ENCODE data around the gene BRI3BP. TPM values are rescaled to one million over a fixed set of nuclear protein-coding genes. Genes with fewer than 3 reads are reported as not detected.

The BRI3BP gene
- polyA plus RNA-seq, 3 donors, result 4.4 to 6.9 (median 5.0) TPM

GRCh38 chr12:125021096-125021495, 27.7 kb downstream of the BRI3BP start:
- Histone ChIP-seq H3K4me1 (ENCODE audit: control insufficient read depth in 1 of 2, insufficient read depth in 2 of 2, low read length in 2 of 2) (no peaks in the 10 kb centered on the region), H3K9ac (ENCODE audit: insufficient read depth, low read length, poor library complexity, severe bottlenecking) (no peak overlapping the region), H4K20me1 (ENCODE audit: insufficient read depth, low read length) (no peaks in the 10 kb centered on the region), H3K79me2 (ENCODE audit: insufficient read depth, low read length) (peaks cover 4% of the 10 kb centered on the region), H3K27me3 (ENCODE audit: control insufficient read depth in 2 of 2, insufficient read depth in 2 of 2, low read length in 2 of 2) (no peaks in the 10 kb centered on the region), H2AFZ (ENCODE audit: insufficient read depth, low read depth, low read length, poor library complexity, severe bottlenecking) (no peak overlapping the region), H3K9me3 (replicated peaks in 1 of 2; ENCODE audit: control insufficient read depth in 1 of 2, insufficient read depth in 1 of 2, low read length in 2 of 2) (peaks cover 0 to 5% of the 10 kb centered on the region in 2 donors), H3K4me2 (replicated peaks; ENCODE audit: extremely low read depth, low read length, poor library complexity, severe bottlenecking) (no peak overlapping the region), H3K27ac (ENCODE audit: low read depth in 1 of 2, low read length in 2 of 2) (peak overlapping the region in 1 of 2 donors; percentile 38), H3K4me3 (replicated peaks in 1 of 3; ENCODE audit: low read depth in 2 of 3, low read length in 3 of 3) (no peak overlapping the region), H3K36me3 (replicated peaks in 1 of 2; ENCODE audit: control insufficient read depth in 1 of 2, insufficient read depth in 2 of 2, low read length in 2 of 2) (peaks cover 28 to 57% of the 10 kb centered on the region in 2 donors)
- H3K9me3 Mint-ChIP-seq, result peaks cover 0 to 8% (median 0%) of the 10 kb centered on the region in 7 donors
- H3K36me3 Mint-ChIP-seq, result peaks cover 48 to 71% of the 10 kb centered on the region in 2 donors
- peak overlapping the region in 2 of 7 donors; percentile 52 to 66 for H3K27ac Mint-ChIP-seq
- H3K4me1 Mint-ChIP-seq, result peaks cover 6% of the 10 kb centered on the region
- WGBS (ENCODE audit: insufficient coverage), result 95% methylated on average over 9 of the region's 9 CpGs
- intact Hi-C loops (cut with micrococcal nuclease), result no loop called here
- H3K27me3 Mint-ChIP-seq (ENCODE audit: low read depth in 3 of 3), result no peaks in the 10 kb centered on the region
- DNase-seq, result no peak
- TF ChIP-seq CTCF (IDR thresholded peaks at IDR 0.05), result no peak
- no peak overlapping the region for H3K4me3 Mint-ChIP-seq

GRCh38 chr12:125021771-125022170, 28.3 kb downstream of the BRI3BP start:
- 100% methylated on average over 1 of the region's 5 CpGs for whole genome bisulfite sequencing (ENCODE audit: insufficient coverage)
- intact Hi-C loops (cut with micrococcal nuclease), result no loop called here
- H3K4me1 Mint-ChIP-seq, result peaks cover 3% of the 10 kb centered on the region
- H3K36me3 ChIP-seq (replicated peaks in 1 of 2; ENCODE audit: control insufficient read depth in 1 of 2, insufficient read depth in 2 of 2, low read length in 2 of 2), result peaks cover 30 to 61% of the 10 kb centered on the region in 2 donors
- H2AFZ ChIP-seq (ENCODE audit: insufficient read depth, low read depth, low read length, poor library complexity, severe bottlenecking), result no peak overlapping the region
- H3K27me3 ChIP-seq (ENCODE audit: control insufficient read depth in 2 of 2, insufficient read depth in 2 of 2, low read length in 2 of 2), result no peaks in the 10 kb centered on the region
- peak overlapping the region in 1 of 2 donors; percentile 38 for H3K27ac ChIP-seq (ENCODE audit: low read depth in 1 of 2, low read length in 2 of 2)
- H3K4me3 ChIP-seq (replicated peaks in 1 of 3; ENCODE audit: low read depth in 2 of 3, low read length in 3 of 3), result no peak overlapping the region
- H3K9me3 ChIP-seq (replicated peaks in 1 of 2; ENCODE audit: control insufficient read depth in 1 of 2, insufficient read depth in 1 of 2, low read length in 2 of 2), result peaks cover 0 to 5% of the 10 kb centered on the region in 2 donors
- TF ChIP-seq CTCF (IDR thresholded peaks at IDR 0.05), result no peak
- H3K27ac Mint-ChIP-seq, result peak overlapping the region in 2 of 7 donors; percentile 32 to 52
- H3K4me3 Mint-ChIP-seq, result no peak overlapping the region
- H3K27me3 Mint-ChIP-seq (ENCODE audit: low read depth in 3 of 3), result no peaks in the 10 kb centered on the region
- no peak for DNase-seq
- H4K20me1 ChIP-seq (ENCODE audit: insufficient read depth, low read length), result no peaks in the 10 kb centered on the region
- H3K79me2 ChIP-seq (ENCODE audit: insufficient read depth, low read length), result peaks cover 4% of the 10 kb centered on the region
- no peak overlapping the region for H3K9ac ChIP-seq (ENCODE audit: insufficient read depth, low read length, poor library complexity, severe bottlenecking)
- H3K36me3 Mint-ChIP-seq, result peaks cover 50 to 74% of the 10 kb centered on the region in 2 donors
- no peaks in the 10 kb centered on the region for H3K4me1 ChIP-seq (ENCODE audit: control insufficient read depth in 1 of 2, insufficient read depth in 2 of 2, low read length in 2 of 2)
- H3K9me3 Mint-ChIP-seq, result peaks cover 0 to 8% (median 0%) of the 10 kb centered on the region in 7 donors
- no peak overlapping the region for H3K4me2 ChIP-seq (replicated peaks; ENCODE audit: extremely low read depth, low read length, poor library complexity, severe bottlenecking)
